SK-N-DZ (cell line): ENCODE measurements around the gene MORC4. TPM values are rescaled to one million over a fixed set of nuclear protein-coding genes. Genes with fewer than 3 reads are reported as not detected.
"Not testable (repeated sequence)": the region's sequence is repeated elsewhere in the genome, so short reads cannot be mapped to it uniquely, and the experiment has no call there.

ENCODE experiments used
- DNase-seq: peaks from one replicate; pipeline ENCODE4 v3.0.0-alpha.2; 2015; ENCODE audit warnings: low spot score
- polyA plus RNA-seq, 2 experiments: library from polyadenylated mRNA; depleted of rRNA; stranded (reverse); fragments of >200 nt; gene quantifications; 2 replicates each; pipeline ENCODE4 v1.2.3, GENCODE V29; 2014

The MORC4 gene
- polyA plus RNA-seq (2014; cell fraction: cytosol; rRNA removed), result 4.5 and 5.8 TPM in 2 replicates
- polyA plus RNA-seq (2014; cell fraction: nucleus; rRNA removed), result 4.5 and 9.0 TPM in 2 replicates

DNA sequence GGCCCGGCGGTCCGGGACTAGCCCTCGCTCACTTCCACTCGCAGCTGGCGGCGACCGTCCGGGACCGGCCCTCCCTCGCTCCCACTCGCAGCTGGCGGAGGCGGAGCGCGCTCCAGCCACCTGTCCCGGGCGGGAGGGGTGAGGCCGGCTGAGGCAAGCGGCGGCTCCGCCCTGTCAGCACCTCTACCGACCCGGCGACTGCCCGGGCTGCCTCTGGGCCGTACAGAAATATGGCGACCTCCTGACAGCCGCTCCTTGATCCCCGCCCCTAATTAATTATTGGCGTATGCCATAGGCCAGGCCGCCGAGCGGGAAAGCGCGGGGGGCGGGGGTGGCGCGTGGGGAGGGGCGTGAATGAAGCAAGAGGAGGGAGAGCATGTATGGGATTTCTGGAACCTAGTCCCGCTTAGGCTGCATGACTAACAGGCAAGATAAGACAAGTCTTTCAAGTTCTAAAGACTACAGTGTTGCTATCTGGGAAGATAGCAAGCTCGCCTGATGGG is at the start of gene MORC4:
MORC4 (minus strand) TSS at position 200 of the 503 bp plus-strand sequence. CDS start 243 bp downstream, outside the sequence.
- peak; percentile 69 for DNase-seq

GRCh38 chrX:107047622-107048021 is 47.6 kb upstream of the MORC4 start:
- no peak for DNase-seq

- no peak for DNase-seq
Measured at GRCh38 chrX:107029752-107030151, 29.7 kb upstream of the MORC4 start.

DNA sequence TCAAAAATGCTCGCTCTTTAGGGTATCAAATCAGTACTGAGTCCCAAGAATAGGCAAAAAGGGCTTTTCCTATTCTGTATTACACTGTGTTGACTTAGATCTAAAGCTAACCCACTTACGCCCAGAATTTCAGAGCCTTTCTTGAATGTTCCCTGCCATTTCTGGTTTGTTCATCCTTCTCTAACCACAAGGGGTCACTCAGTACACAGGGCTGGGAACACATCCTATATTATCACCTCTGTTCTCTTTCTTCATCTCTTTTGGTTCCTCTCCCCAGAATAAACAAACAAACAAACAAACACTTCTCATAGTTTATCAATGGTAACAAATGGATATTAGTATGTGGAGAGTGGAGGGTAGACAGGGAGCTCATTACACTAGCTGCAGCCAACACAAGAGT is 25.5 kb upstream of the MORC4 start:
- peak; percentile 18 for DNase-seq

GRCh38 chrX:107014936-107015335 is 14.9 kb upstream of the MORC4 start:
- no peak for DNase-seq

- no peak for DNase-seq
Measured at GRCh38 chrX:107008034-107008433, 8.0 kb upstream of the MORC4 start.

GRCh38 chrX:106999002-106999975 is 723 bp downstream of the MORC4 start:
- DNase-seq, result peak; percentile 32

DNA sequence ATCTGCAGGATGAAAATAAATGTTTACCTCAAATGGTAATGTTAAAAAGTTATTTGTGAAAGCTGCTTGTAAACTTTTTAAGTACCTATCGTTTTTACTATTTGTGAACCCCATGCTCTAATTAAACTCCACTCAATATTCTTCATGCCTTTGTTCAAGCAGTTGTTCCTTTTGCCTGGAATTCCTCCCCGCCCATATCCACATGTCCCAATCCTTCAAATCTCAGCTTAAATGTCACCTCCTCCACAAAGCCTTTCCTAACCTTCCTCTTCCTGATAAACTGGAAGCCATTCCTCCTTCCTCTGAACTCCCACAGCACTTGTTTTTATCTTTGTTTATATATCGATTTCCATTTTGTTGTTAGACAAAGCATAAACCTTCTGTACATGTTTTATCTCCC is 2.4 kb downstream of the MORC4 start:
- DNase-seq, result no peak

DNA sequence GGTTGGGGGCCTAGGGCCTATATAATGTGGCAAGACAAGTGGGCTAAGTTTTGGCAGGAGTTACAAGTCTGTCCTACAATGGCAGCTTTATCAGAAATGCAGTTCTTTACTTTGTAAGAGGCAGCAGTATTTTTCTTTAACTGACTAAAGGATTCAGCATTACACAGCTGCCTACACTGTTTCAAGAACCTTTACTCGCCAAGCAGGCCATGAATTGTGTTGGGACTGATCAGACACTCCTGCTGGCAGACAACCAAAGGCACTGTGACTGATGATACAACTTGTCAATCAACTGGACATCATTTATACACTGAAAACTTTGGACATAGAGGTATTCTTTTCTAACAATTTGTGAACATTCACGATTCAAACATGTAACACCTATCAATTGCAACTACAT is 4.3 kb downstream of the MORC4 start:
- no peak for DNase-seq

GRCh38 chrX:106987488-106987887 is 12.5 kb downstream of the MORC4 start:
- DNase-seq, result no peak

DNA sequence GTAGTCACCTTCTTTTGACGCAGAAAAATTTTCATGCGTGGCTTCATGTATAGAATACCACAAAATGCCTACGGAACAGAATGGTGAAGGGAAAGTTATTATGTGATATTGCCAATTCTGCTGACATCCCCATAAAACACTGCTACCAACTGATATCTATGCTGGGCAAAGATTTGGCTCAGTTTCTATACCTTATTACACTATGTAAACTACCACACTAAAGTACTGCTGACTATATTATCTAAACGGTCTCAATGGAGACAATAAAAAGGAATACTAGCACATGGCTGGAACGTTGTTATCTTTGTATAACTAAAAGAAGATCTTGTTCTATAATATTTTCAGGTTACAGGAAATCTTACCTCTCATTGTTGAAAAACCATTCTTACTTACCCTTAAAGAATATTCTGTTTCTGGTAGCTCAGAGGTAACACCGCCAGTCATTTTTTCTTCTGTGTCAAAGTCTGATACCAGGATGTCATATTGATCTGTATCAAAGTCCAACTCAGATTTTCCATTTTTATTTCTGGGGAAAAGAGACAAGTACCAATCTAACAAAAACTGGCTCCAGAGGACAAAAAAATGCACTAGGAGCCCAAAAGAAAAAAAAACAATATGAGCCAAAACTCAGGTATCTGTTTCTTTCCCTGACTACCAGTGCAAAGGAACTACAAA is 18.9 kb downstream of the MORC4 start:
- DNase-seq, result no peak

GRCh38 chrX:106976416-106976815 is 23.6 kb downstream of the MORC4 start:
- no peak for DNase-seq

GRCh38 chrX:106973433-106974149 is 26.4 kb downstream of the MORC4 start:
- no peak for DNase-seq

- no peak for DNase-seq
Measured at GRCh38 chrX:106972896-106973295, 27.1 kb downstream of the MORC4 start.

- not testable (repeated sequence) for DNase-seq
Measured at GRCh38 chrX:106966547-106966946, 33.5 kb downstream of the MORC4 start.

DNA sequence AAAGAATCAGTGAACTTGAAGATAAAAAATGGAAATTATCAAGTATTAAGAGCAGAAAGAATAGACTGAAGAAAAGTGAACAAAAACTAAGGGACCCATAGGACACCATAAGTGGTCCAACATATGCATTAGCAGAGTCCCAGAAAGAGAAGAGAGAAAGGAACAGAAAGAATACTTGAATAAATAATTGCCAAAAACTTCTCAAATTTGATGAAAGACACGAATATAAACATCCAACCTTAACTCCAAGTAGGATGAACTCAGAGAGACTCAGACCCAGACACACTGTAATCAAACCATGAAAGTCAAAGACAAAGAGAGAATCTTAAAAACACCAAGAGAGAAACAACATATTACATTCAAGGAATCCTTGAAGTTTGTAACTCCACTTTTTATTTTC is 35.7 kb downstream of the MORC4 start:
- DNase-seq, result no peak

- DNase-seq, result no peak
Measured at GRCh38 chrX:106963111-106963510, 36.9 kb downstream of the MORC4 start.

- DNase-seq, result no peak
Measured at GRCh38 chrX:106959901-106960300, 40.1 kb downstream of the MORC4 start.

- no peak for DNase-seq
Measured at GRCh38 chrX:106957856-106958255, 42.2 kb downstream of the MORC4 start.

DNA sequence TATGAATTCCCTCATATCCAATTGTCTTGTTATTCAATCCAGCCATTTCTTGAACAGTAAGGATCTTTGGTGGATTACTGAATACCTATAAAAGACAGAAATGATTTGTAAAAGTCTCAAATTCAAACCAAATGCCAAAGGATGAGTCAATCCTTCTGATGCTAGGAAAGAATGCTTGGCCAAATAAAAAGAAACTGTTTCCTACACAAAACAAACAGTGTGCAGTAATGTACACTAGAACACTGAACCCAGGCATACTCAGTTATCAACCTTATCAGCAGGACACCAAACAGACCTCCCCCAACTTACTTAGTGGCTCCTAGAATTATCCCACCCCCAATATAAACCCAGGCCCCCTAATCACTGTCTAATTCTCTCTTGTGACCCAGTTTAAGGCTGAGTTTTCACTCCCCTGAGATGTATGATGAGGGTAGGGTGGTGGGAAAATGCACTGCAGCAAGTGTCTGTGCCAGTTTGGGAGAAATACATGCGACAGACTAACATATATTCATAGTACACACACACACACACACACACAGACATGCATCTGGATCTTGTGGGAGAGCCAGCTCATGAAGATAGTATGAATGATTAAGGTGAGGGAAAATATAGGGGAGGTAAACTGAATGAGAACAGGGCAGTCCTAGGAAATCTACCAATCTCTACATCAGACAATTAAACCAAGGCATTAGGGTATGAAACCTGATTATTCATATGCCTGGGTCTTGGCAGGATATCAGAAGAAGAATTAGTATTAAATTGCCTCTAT is 44.8 kb downstream of the MORC4 start:
- DNase-seq, result no peak

DNA sequence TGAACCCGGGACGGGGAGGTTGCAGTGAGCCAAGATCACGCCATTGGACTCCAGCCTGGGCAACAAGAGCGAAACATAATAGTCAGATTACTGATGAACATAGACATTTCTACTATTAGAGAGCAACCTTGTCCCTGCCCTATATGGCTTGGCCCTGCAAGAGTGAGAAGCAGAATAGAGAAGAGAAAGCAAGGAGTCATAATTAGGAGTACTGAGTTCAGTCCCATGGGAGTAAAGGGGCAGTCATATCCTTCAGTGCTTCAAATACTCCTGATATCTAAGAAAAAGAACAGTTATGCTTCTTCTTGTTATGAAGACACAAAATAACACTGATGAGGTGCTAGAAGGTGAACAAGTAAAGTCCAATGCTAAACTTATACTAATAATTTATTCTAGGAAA is 46.0 kb downstream of the MORC4 start:
- DNase-seq, result no peak
